CD8-positive, alpha-beta memory T cell (primary cell): Measurements from ENCODE around the gene AOAH. TPM values are rescaled to one million over a fixed set of nuclear protein-coding genes. Genes with fewer than 3 reads are reported as not detected.
"Not testable (repeated sequence)": the region's sequence is repeated elsewhere in the genome, so short reads cannot be mapped to it uniquely, and the experiment has no call there.

Source experiments
- CTCF ChIA-PET: fragments of 350-600 bp; sonication (Branson Sonifier 250); formaldehyde crosslinking; loops from one replicate; lab custom pipeline; 2021; ENCODE audit warnings: antibody characterized with exemption; lab: Charles Lee
- POLR2A ChIA-PET: fragments of 350-600 bp; sonication (Branson Sonifier 250); formaldehyde crosslinking; loops from one replicate; lab custom pipeline; 2021; ENCODE audit warnings: antibody characterized with exemption; lab: Charles Lee
- DNase-seq, 5 donors: peaks; one replicate each; pipeline versions ENCODE4 v3.0.0 to v3.0.0-alpha.2; 2020 to 2022; ENCODE audit warnings: mixed read lengths in 1 of 5
- H3K27ac ChIP-seq: one replicate; pipeline ENCODE4 v1.7.0; 2013; ENCODE audit warnings: low read depth, mild to moderate bottlenecking, low read length, moderate library complexity
- H3K27me3 ChIP-seq: 2 replicates; pipeline ENCODE4 v1.7.0; 2013; ENCODE audit warnings: low read length, mild to moderate bottlenecking; ENCODE audit not compliant: insufficient read depth, poor library complexity, severe bottlenecking
- H3K36me3 ChIP-seq: 2 replicates; pipeline ENCODE4 v1.7.0; 2013; ENCODE audit warnings: mild to moderate bottlenecking, low read length, moderate library complexity; ENCODE audit not compliant: insufficient read depth
- H3K4me1 ChIP-seq: 2 replicates; pipeline ENCODE4 v1.7.0; 2013; ENCODE audit warnings: mild to moderate bottlenecking, low read length, moderate library complexity; ENCODE audit not compliant: insufficient read depth
- H3K4me3 ChIP-seq: 2 replicates; pipeline ENCODE4 v1.7.0; 2013; ENCODE audit warnings: mild to moderate bottlenecking, low read length
- H3K9me3 ChIP-seq: 2 replicates; pipeline ENCODE4 v1.7.0; 2013; ENCODE audit warnings: mild to moderate bottlenecking, low read length
- H3K27ac Mint-ChIP-seq, 8 donors: one replicate each; pipeline ENCODE4 v1.8.0; 2020 to 2021; ENCODE audit warnings: mixed read lengths in 8 of 8, mild to moderate bottlenecking in 6 of 8, inconsistent platforms in 3 of 8, moderate library complexity in 3 of 8
- H3K27me3 Mint-ChIP-seq, 2 donors: one replicate each; pipeline ENCODE4 v1.8.0; 2020 to 2021; ENCODE audit warnings: mixed read lengths in 2 of 2, mild to moderate bottlenecking in 1 of 2, moderate library complexity in 1 of 2
- H3K36me3 Mint-ChIP-seq, 3 donors: one replicate each; pipeline ENCODE4 v1.8.0; 2020 to 2021; ENCODE audit warnings: mixed read lengths in 3 of 3, inconsistent platforms in 1 of 3, mild to moderate bottlenecking in 1 of 3
- H3K4me1 Mint-ChIP-seq, 3 donors: one replicate each; pipeline ENCODE4 v1.8.0; 2020 to 2021; ENCODE audit warnings: mixed read lengths in 3 of 3, inconsistent platforms in 1 of 3, mild to moderate bottlenecking in 1 of 3
- H3K4me3 Mint-ChIP-seq, 7 donors: one replicate each; pipeline ENCODE4 v1.8.0; 2020 to 2021; ENCODE audit warnings: mixed read lengths in 7 of 7, mild to moderate bottlenecking in 6 of 7, moderate library complexity in 4 of 7, inconsistent platforms in 2 of 7
- H3K9me3 Mint-ChIP-seq, 5 donors: one replicate each; pipeline ENCODE4 v1.8.0; 2020 to 2022; ENCODE audit warnings: mixed read lengths in 5 of 5, mild to moderate bottlenecking in 3 of 5, moderate library complexity in 2 of 5, inconsistent platforms in 1 of 5
- polyA plus RNA-seq: library from polyadenylated mRNA; unstranded; fragments of 300-500 nt; fragmentation: Illumina TruSeq; gene quantifications from one replicate; pipeline ENCODE4 v1.2.3, GENCODE V29; 2021
- total RNA-seq, 2 experiments: library from RNA; stranded (reverse); gene quantifications; one replicate each; pipeline ENCODE4 v1.2.3, GENCODE V29; 2021

The AOAH gene
- total and polyA plus RNA-seq, 3 experiments from 2014 or later = 25.0 to 59.2 (median 26.4) TPM

- H3K4me1 ChIP-seq, H3K27me3 ChIP-seq, H3K27ac Mint-ChIP-seq, H3K4me1 Mint-ChIP-seq, H3K4me3 Mint-ChIP-seq, H3K36me3 Mint-ChIP-seq, CTCF ChIA-PET, H3K4me3 ChIP-seq, H3K9me3 ChIP-seq, H3K36me3 ChIP-seq, POLR2A ChIA-PET, H3K9me3 Mint-ChIP-seq, DNase-seq, H3K27ac ChIP-seq: not testable (repeated sequence)
- H3K27me3 Mint-ChIP-seq = peaks cover 13 to 14% of the 10 kb centered on the region in 2 donors
Observed at GRCh38 chr7:36497176-36497575, 227.1 kb downstream of the AOAH start.

- Histone ChIP-seq H3K9me3 (no peaks in the 10 kb centered on the region), H3K27me3 (no peaks in the 10 kb centered on the region), H3K27ac (no peak overlapping the region), H3K4me3 (no peak overlapping the region), H3K36me3 (no peaks in the 10 kb centered on the region), H3K4me1 (no peaks in the 10 kb centered on the region)
- Mint-ChIP-seq H3K9me3 (no peaks in the 10 kb centered on the region), H3K36me3 (no peaks in the 10 kb centered on the region), H3K27me3 (peaks cover 13 to 14% of the 10 kb centered on the region in 2 donors), H3K27ac (peak overlapping the region in 1 of 8 donors; percentile 56), H3K4me1 (peaks cover 0 to 6% (median 0%) of the 10 kb centered on the region in 3 donors), H3K4me3 (no peak overlapping the region)
- no peak for DNase-seq
- CTCF ChIA-PET = no interaction called here
- POLR2A ChIA-PET = no interaction called here
Observed at GRCh38 chr7:36496576-36496975, 227.7 kb downstream of the AOAH start.

DNA sequence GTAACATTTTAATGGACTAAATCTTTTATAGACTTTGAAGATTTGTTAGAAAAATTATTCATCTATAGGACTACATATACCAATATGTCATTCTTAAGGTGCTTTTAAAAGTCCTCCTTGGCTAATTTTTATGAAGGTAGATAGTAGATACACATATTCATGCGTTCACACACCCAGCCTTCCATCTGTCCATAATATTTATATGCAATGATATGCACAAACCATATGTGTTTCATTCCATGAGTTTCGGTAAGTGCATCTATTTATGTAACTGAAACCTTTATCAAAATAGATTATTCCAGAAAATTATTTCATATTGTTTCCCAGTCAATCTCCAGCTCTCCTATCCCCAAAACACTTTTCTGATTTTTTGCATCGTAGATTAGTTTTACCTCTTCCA is 233.0 kb downstream of the AOAH start:
- H3K4me3 Mint-ChIP-seq = no peak overlapping the region
- ChIA-PET POLR2A (no interaction called here), CTCF (interaction anchor here (1.7 to 7.6 kb wide), 3 partner anchors 179 to 708 kb away, joined by 6 to 87 read pairs (median 78); no protein-coding TSS in a partner anchor)
- Histone ChIP-seq H3K36me3 (no peaks in the 10 kb centered on the region), H3K27me3 (no peaks in the 10 kb centered on the region), H3K4me1 (no peaks in the 10 kb centered on the region), H3K9me3 (no peaks in the 10 kb centered on the region), H3K4me3 (no peak overlapping the region), H3K27ac (no peak overlapping the region)
- H3K9me3 Mint-ChIP-seq = no peaks in the 10 kb centered on the region
- no peak for DNase-seq
- no peaks in the 10 kb centered on the region for H3K36me3 Mint-ChIP-seq
- H3K27ac Mint-ChIP-seq = no peak overlapping the region
- peaks cover 0 to 6% of the 10 kb centered on the region in 2 donors for H3K27me3 Mint-ChIP-seq
- H3K4me1 Mint-ChIP-seq = peaks cover 0 to 4% (median 2%) of the 10 kb centered on the region in 3 donors

GRCh38 chr7:36490419-36490830 is 233.9 kb downstream of the AOAH start:
- H3K4me3 ChIP-seq = no peak overlapping the region
- Mint-ChIP-seq H3K27ac (no peak overlapping the region), H3K4me1 (peaks cover 0 to 4% (median 2%) of the 10 kb centered on the region in 3 donors), H3K9me3 (no peaks in the 10 kb centered on the region), H3K27me3 (peaks cover 0 to 3% of the 10 kb centered on the region in 2 donors), H3K4me3 (no peak overlapping the region), H3K36me3 (no peaks in the 10 kb centered on the region)
- H3K27ac ChIP-seq = no peak overlapping the region
- ChIA-PET CTCF (interaction anchor here (1.3 to 7.6 kb wide), 4 partner anchors 123 to 709 kb away, joined by 3 to 87 read pairs (median 66); a partner anchor contains a TSS), POLR2A (no interaction called here)
- DNase-seq = no peak
- no peaks in the 10 kb centered on the region for H3K4me1 ChIP-seq
- H3K36me3 ChIP-seq = no peaks in the 10 kb centered on the region
- no peaks in the 10 kb centered on the region for H3K27me3 ChIP-seq
- no peaks in the 10 kb centered on the region for H3K9me3 ChIP-seq

- H3K27me3 ChIP-seq, H3K4me1 ChIP-seq, POLR2A ChIA-PET, H3K27me3 Mint-ChIP-seq, H3K36me3 ChIP-seq, H3K27ac Mint-ChIP-seq, H3K4me3 ChIP-seq, DNase-seq, H3K9me3 ChIP-seq, H3K36me3 Mint-ChIP-seq, H3K4me3 Mint-ChIP-seq, H3K27ac ChIP-seq, H3K9me3 Mint-ChIP-seq, H3K4me1 Mint-ChIP-seq: not testable (repeated sequence)
- CTCF ChIA-PET = interaction anchor here (2.3 to 7.6 kb wide), 4 partner anchors 122 to 711 kb away, joined by 4 to 87 read pairs (median 66); a partner anchor contains a TSS
Observed at GRCh38 chr7:36488672-36489071, 235.6 kb downstream of the AOAH start.

- Histone ChIP-seq H3K9me3 (no peaks in the 10 kb centered on the region), H3K36me3 (no peaks in the 10 kb centered on the region), H3K27ac (no peak overlapping the region), H3K27me3 (no peaks in the 10 kb centered on the region), H3K4me3 (no peak overlapping the region), H3K4me1 (no peaks in the 10 kb centered on the region)
- H3K27ac Mint-ChIP-seq = no peak overlapping the region
- ChIA-PET CTCF (interaction anchor here (0.6 to 7.6 kb wide), 22 partner anchors 9 to 720 kb away, joined by 3 to 87 read pairs (median 4); a partner anchor contains a TSS), POLR2A (no interaction called here)
- H3K4me1 Mint-ChIP-seq = peaks cover 0 to 4% (median 2%) of the 10 kb centered on the region in 3 donors
- H3K9me3 Mint-ChIP-seq = no peaks in the 10 kb centered on the region
- peak in 3 of 5 donors; percentile 16 to 59 (median 53) for DNase-seq
- H3K4me3 Mint-ChIP-seq = no peak overlapping the region
- H3K27me3 Mint-ChIP-seq = peaks cover 0 to 3% of the 10 kb centered on the region in 2 donors
- peaks cover 0 to 3% (median 0%) of the 10 kb centered on the region in 3 donors for H3K36me3 Mint-ChIP-seq
Observed at GRCh38 chr7:36487756-36488336, 236.4 kb downstream of the AOAH start.

DNA sequence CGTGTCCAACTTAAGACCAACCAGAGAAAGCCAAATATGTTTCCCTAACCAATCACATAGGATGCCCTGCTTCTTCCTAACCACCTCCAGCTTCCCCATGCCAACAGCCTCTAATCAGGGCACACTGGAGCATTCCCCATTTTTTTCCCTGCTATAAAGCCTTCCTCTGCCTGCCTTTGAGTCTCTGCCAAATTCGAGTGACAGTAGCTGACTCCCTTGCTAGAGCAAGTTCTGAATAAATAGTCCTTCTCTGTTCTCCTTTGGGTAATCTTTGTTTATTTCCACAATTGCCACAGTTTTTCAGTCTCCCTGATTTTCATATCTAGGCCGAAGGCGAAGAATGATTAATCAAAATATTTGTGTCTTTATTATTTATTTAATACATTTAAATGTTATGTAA is 238.0 kb downstream of the AOAH start:
- Mint-ChIP-seq H3K27me3 (peaks cover 0 to 3% of the 10 kb centered on the region in 2 donors), H3K27ac (no peak overlapping the region)
- POLR2A ChIA-PET = no interaction called here

GRCh38 chr7:36484265-36484664 is 240.0 kb downstream of the AOAH start:
- ChIA-PET CTCF (interaction anchor here (1.8 kb wide), 1 partner anchor 187 kb away, joined by 8 read pairs; no protein-coding TSS in a partner anchor), POLR2A (no interaction called here)
- H3K27ac ChIP-seq = no peak overlapping the region
- Mint-ChIP-seq H3K4me3 (no peak overlapping the region), H3K9me3 (peaks cover 0 to 5% (median 2%) of the 10 kb centered on the region in 5 donors), H3K27me3 (peaks cover 0 to 3% of the 10 kb centered on the region in 2 donors), H3K36me3 (peaks cover 0 to 10% (median 7%) of the 10 kb centered on the region in 3 donors), H3K4me1 (peaks cover 0 to 13% (median 5%) of the 10 kb centered on the region in 3 donors), H3K27ac (no peak overlapping the region)
- no peaks in the 10 kb centered on the region for H3K4me1 ChIP-seq
- no peak for DNase-seq
- H3K4me3 ChIP-seq = no peak overlapping the region
- no peaks in the 10 kb centered on the region for H3K36me3 ChIP-seq
- H3K27me3 ChIP-seq = no peaks in the 10 kb centered on the region
- no peaks in the 10 kb centered on the region for H3K9me3 ChIP-seq

More for the DNA sequence above, 238.0 kb downstream of the AOAH start:
- Mint-ChIP-seq H3K4me3 (no peak overlapping the region), H3K9me3 (peaks cover 0 to 2% (median 0%) of the 10 kb centered on the region in 5 donors), H3K4me1 (peaks cover 0 to 4% (median 2%) of the 10 kb centered on the region in 3 donors), H3K36me3 (peaks cover 0 to 3% (median 2%) of the 10 kb centered on the region in 3 donors)
- CTCF ChIA-PET = interaction anchor here (1.4 to 7.6 kb wide), 3 partner anchors 184 to 713 kb away, joined by 6 to 87 read pairs (median 55); no protein-coding TSS in a partner anchor
- no peaks in the 10 kb centered on the region for H3K36me3 ChIP-seq
- H3K27ac ChIP-seq = no peak overlapping the region
- H3K4me1 ChIP-seq = no peaks in the 10 kb centered on the region
- no peaks in the 10 kb centered on the region for H3K27me3 ChIP-seq
- H3K4me3 ChIP-seq = no peak overlapping the region
- no peak for DNase-seq
- H3K9me3 ChIP-seq = no peaks in the 10 kb centered on the region
